ENCODE results near the gene PTBP1.
A peak's percentile ranks its signal among the peaks of the same experiment; 100 is the strongest.

PTBP1 gene

DNA sequence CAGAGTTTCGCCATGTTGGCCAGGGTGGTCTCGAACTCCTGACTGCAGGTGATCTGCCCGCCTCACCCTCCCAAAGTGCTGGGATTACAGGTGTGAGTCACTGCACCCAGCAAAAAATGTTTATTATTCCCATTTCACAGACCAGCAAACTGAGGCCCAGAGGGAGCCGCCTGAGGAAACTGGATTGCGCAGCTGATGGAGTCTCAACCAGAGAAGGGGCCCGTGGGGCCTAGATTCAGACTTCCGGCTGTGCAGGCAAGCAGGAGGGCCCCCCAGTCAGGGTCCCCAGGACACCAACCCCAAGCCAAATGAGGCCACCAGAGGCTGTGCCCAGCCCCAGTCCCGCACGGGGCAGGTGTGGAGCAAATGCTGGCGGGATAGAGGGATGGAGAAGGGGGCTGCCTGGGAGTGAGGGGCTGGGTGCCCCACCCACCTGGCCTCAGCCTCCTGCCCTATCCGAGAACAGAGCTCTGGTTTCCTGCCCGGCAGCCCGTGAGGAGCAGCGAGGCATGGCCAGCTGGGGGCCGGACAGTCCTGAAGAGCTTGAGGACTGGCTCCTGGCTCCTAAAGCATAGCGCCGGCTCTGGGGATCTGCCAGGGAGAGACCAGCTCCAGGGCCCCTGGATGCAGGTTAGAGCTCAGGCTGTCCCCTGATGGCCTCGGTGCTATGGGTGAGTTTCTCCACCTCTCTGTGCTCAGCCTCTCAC is 24.4 kb upstream of the PTBP1 start:
- peak; percentile 49 for DNase-seq

DNA sequence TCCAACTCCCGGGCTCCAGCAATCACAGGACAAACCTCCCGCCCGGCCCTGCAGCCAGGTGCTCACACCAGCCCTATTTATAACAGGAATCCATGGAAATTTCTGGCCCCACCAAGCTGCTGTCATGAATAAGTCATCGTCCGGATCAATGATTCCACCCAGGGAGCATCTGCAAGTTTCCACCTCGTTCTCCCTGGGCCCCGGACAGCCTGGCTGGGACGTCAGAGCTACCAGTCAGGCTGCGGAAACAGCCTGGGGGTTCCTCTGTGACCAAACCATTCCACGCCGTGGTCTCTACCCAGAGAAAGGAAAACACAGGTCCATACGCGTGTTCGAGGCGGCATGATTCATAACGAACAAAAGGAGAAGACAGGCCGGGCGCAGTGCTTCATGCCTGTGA is 20.7 kb upstream of the PTBP1 start:
- DNase-seq, result no peak

DNA sequence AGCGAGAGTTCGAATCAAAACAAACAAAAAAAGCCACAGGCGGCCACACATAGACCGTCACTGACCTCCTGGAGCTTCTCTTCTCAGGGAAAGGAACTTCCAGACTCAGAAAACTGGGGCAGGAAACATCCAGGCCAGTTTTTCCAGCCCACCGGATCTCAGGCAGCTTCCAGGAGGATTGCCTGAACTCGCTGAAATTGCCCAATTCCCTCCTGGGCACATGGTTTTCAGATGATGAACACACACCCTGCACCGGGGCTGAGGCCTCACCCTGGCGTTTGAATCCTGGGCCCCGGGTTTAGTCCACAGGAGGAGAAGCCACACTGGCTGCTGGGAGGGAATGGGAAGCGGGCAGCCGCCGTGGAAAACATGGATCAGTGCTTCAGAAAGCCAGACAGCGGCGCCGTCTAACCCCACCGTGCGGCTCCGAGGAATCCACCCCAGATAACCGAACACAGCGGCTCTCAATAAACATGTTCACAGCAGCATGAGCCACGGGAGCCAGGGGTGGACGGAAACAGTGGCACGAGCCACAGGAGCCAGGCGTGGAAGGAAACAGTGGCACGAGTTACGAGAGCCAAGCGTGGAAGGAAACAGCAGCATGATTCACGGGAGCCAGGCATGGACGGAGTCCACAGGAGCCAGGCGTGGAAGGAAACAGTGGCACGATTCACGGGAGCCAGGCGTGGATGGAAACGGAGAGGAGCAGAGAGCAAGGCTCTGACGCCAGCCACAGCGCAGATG is 18.2 kb upstream of the PTBP1 start:
- DNase-seq, result peak; percentile 34

DNA sequence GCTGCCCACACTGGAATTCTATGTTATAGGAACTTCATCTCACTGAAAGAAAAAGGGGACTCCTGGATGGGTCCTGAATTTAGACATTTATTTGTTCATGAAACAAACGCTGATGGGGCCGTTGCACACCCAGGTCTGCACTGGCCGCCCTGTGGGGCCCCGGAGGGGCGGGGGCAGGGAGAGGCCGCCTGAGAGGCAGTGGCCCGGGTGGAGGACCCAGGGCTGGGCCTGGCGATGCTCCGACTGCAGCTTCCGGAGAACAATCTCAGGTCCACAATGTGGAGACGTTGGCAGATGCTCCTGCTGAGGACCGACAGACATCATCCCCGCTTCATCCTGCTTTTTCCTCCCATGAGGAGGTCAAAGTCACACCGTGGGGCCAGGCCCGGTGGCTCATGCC is 16.3 kb upstream of the PTBP1 start:
- DNase-seq, result no peak

DNA sequence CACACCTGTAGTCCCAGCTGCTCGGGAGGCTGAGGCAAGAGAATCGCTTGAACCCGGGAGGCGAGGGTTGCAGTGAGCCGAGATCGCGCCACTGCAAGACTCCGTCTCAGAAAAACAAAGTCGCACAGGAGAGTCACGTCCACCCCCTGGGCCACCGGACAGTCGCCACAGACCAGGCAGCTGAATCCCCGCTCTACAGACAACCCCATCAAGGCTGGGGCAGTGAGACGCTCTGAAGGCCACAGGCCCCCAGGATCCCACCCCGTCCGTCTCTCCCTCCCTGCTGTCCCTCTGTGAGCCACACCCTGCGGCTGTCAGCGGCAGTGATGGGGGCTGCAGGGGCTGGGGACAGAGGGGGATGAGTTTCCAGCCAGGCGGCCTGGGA is 15.5 kb upstream of the PTBP1 start:
- DNase-seq, result no peak

DNA sequence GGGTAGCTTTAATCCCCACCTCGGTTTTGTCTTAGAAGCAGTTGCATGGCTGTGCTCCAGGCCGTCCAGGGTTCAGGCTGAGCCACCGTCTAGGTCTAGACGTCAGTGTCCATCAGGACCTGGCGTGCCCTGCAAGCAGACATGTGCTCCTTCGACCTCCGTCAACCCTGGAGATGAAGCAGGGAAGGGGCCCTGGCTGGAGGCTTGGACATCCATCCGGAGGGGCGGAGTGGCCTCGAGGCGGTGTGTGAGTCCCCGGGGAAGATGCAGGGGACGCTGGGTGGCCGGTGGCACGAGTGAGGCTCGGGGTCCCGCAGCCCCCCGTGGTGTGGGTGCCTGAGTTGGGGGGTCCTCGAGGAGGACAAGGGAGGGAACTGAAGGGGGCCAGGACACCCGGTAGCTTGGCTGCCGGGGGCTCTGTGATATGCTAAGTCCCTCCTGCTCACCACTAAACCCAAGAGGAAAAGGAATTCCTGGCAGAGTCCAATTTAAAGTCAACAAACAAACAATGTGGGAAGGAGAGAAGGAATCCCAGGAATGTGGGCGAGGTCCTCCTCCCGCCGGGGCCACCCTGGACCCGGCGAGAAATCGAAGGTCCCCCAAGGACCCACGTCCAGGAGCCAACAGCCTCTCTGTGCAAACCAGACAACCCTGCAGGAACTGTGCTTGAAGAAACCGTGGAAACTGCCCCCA is 14.9 kb upstream of the PTBP1 start:
- DNase-seq, result no peak

DNA sequence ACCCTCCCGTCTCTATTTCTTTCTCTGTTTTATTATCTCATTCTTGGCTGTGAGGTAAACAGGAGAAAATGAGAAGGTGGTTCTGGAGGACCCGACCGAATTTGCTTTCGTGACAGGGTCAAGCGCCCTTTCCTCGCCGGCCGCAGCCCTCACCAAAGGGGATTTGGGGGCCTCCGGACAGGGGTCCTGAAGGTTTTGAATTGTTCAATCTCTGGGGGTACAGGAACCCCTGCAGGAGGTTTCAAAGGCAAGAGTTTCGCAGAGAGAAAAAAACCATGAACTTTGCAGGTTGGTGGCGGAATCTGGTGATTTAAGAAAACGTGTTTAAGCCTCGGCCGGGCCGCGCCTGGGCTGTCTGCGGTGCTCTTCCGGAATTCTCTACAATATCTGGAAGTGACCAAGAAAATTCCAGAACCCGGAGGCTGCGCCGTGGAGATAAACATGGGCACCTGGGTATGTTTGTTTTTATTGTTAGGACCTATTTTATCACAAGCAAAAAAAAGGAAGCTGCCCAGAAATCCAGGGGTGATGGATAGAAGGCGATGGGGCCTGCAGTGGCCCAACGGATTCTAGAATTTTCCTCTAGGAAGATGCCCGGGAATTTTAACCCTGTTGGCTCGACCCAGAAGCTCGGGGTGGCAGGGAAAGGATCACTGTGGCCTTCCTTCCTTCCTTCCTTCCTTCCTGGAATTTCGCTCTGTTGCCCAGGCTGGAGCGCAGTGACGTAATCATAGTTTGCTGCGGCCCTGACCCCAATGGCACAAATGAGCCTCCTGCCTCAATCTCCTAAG is 14.2 kb upstream of the PTBP1 start:
- no peak for DNase-seq

DNA sequence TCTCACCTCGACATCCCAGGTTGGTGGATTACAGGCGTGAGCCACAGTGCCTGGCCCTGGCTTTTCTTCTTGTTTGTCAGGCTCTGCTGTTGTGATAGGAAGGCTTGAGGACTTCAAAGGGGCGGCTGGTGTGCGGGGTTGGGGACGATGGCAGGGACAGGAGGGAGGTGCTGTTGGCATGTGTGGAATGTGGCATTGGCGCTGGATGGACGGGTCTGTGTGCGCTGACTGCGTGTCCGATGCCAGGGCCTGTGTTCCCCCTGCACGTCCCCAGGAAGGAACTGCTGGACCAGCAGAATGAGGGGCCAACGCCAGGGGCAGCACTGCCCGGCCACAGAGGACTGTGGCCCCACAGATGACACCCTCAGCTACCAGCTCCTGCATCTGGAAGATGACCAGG is 12.7 kb upstream of the PTBP1 start:
- DNase-seq, result no peak

DNA sequence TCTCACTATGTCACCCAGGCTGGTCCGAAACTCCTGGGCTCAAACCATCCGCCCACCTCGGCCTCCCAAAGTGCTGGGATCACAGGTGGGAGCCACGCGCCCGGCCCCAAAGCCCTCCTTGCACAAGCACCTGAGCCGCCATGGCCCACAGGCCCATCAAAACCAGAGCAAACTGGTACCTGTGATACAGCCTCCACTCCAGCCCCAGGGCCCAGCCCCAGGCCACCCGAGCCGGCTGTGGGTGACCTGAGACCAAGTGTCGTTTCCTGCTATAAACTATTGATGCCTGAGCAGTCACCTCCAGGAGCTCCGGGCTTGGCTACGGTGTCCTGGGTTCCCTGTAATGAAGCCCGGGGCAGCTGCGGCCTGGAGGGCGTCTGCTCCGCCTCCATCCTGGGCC is 9.7 kb upstream of the PTBP1 start:
- no peak for DNase-seq

DNA sequence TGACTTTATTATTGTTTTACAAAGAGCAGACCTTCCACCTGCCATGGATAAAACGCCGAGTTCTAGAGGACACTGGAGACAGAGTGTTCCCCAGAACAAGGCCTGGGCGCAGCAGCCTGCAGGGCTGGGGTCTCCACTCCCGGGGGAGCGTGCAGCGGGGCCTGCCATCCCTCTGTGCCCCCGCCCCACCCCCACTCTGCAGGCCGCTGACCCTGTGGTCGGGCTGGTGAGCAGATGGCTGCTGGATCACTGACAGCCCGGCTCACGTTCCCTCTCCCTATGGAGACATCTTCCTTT is 8.6 kb upstream of the PTBP1 start:
- no peak for DNase-seq

DNA sequence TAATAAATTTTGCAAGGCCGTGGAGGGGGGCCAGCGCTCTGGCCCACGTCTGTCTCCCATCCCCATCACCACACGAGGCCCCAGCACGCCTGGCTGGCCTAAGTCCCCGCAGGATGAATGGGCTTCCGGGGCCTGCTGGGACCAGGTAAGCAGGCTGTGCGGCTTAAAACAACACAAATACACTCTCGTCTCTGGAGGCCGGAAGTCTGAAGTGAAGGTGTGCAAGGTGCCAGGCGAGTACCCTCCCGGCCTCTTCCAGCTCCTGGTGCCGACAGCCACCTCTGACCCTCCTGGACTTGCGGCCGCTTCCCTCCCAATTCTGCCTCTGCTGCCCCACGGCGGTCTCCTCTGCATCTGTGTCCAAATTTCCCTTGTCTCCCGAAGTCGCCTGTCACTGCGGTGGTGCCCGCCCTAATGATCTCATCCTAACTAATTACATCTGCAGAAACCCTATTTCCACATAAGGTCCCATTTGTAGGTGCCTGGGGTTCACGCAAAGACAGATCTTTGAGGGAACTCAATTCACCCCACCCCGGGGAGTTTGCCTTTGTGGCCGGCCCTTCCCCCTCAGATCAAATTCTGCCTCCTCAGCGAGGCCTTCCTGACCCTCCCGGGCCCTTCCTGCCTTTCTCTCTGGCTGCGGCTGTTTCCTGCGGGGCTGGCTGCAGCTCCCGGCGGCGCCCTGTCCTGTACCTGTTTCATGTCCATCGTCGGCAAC is 8.1 kb upstream of the PTBP1 start:
- DNase-seq, result peak; percentile 72

DNA sequence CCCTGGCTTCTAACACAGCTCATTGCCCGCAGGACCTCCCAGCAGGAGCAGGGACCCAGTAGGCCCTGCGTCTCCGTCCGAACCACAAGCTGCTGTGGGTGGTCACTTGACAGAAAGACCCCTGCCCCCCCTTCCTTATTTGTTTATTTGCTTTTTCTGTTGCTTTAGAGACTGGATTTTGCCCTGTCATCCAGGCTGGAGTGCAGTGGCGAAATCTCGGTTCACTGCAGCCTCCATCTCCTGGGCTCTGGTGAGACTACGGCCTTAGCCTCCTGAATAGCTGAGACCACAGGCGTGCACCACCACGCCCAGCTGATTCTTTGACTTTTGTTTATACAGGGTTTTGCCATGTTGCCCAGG is 7.6 kb upstream of the PTBP1 start:
- DNase-seq, result no peak

DNA sequence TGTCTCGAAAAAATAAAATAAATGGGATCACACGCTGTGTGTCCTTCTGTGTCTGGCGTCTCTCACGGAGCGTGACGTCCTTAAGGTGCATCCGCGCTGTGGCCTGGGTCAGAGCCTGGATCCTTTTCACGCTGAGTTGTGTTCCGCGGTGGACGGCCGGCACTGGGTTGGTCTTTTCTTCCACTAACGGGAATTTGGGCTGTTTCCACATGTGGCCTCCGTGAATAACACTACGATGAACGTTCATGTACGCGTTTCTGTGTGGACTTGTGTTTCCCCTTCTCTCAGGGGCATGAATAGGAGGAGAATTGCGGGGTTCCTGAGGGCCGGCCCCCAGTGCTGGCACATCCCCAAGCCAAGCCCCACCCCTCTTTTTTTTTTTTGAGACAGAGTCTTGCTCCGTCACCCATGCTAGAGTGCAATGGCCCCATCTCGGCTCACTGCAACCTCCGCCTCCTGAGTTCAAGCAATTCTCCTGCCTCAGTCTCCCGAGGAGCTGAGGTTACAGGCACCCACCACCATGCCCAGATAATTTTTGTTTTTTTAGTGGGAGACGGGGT is 6.2 kb upstream of the PTBP1 start:
- no peak for DNase-seq

DNA sequence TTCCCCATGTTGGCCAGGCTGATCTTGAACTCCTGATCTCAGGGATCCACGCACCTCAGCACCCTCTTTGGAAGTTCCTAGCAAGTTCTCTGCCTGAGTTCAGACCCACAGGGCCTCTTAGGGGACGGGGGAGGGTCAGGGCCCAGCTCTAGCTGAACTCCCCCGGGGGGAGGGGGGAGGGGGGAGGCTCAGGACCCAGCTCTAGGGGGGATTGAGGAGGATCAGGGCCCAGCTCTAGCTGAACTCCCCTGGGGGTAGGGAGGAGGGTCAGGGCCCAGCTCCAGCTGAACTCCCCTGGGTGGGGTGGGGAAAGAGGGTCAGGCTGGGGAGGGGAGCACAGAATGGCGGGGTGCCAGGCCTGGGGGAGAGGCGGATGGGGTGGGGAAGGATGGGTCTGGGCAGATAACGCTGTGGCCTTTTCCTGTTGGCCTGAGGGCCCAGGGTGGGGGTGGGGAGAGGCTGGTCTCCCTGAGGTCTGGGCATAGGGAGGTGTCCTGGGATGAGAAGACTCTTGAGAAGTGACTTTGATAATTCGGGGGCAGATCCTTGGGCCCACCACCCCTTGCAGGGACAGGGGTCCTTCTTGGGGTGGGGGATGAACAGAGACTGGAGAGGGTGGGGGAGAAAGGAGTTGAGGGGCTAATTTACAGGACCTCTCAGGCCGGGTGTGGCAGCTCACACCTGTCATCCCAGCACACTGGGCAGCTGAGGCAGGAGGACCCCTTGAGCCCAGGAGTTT is 5.5 kb upstream of the PTBP1 start:
- DNase-seq, result no peak

DNA sequence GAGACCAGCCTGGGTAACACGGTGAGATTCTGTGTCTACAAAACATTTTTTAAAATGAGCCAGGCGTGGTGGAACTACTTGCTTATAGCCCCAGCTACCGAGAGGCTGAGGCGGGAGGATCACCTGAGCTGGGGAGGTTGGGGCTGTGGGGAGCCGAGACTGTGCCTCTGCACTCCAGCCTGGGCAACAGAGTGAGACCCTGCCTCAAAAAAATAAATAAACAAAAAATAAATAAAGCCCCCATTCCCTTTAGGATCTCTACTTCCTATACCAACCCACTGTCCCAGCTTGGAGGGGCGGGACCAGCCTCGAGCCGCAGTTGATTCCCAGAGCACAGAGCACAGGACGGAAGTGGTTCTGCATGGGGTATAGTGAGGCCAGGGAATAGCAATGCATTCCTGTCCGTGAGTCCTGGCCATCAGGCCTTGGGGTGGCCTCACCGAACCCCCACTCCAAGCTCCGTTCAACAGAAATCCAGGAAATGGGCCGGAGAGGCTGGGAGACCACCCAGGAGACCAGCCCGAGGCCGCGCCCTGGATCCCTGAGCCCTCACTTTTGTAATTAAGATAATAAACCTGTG is 4.9 kb upstream of the PTBP1 start:
- no peak for DNase-seq

DNA sequence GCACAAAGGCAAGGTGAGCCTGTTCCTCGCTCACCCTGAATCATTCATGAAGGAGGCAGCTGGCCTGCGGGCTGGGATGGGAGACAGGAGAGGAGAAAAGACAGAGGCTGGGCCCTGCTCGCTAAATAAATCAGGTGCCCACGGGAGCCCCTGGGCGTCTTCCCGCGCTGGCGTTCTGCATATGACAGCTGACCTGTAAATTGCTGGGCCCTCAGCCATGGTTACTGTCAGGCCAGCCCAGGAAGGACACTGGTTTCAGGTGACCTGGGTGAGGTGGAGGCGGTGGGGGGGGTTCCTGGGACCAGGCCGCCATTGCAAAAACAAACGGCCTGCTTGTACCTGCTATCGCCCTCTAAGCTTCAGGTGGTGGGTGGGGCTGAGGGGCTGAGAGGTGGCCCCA is 3.4 kb upstream of the PTBP1 start:
- no peak for DNase-seq

DNA sequence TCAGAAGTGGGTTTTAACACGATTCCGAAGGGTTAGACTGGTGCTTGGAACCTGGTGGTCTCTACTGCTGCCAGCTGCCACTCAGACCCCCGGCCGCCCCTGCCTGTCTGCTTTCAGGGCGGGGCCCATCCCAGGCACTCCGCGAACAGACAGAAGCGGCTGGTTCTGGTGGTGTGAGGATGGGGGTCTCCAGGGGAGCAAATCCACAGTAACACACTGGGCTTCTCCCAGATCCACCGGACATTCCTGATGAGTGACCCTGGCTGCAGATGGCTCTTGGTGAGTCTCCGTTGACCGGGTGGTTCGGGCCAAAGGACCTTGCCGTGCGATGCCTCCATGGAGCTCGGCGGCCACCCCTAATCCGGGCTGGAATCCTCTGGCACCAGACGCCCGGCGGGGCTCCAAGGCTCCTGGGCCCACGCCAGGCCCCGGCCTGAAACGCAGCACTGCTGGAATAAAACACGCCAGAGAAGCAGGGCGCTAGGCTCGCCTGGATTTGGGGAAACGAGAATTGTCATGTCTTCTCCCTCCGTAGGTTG is 2.1 kb upstream of the PTBP1 start:
- no peak for DNase-seq

DNA sequence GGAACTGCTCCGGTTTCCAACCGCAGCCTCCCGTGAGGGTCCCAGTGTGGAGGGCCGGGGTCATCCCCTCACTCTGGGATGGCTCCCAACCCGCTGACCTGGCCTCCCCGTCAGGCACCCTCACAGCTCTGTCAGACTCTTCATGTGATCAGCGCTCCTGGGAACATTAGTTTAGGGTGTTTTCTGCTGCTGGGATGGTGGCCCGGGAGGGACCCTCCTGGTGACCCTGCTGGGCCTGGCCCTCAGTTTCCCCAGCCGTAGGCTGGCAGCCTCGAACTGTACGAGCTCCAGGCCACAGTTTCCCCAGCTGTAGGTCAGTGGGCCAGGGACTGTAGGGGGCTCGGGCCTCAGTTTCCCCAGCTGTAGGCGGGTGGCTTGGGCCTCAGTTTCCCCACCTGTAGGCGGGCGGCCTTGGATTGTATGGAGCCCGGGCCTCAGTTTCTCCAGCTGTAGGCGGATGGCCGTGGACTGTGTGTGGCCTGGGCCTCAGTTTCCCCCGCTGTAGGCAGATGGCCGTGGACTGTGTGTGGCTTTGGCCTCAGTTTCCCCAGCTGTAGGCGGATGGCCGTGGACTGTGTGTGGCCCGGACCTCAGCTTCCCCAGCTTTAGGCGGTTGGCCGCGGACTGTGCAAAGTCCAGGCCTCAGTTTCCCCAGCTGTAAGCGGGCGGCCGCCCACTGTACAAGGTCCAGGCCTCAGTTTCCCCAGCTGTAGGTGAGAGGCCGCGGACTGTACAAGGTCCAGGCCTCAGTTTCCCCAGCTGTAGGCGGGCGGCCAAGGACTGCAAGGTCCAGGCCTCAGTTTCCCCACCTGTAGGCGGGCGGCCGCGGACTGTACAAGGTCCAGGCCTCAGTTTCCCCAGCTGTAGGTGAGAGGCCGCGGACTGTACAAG is 1.3 kb upstream of the PTBP1 start:
- DNase-seq, result no peak

DNA sequence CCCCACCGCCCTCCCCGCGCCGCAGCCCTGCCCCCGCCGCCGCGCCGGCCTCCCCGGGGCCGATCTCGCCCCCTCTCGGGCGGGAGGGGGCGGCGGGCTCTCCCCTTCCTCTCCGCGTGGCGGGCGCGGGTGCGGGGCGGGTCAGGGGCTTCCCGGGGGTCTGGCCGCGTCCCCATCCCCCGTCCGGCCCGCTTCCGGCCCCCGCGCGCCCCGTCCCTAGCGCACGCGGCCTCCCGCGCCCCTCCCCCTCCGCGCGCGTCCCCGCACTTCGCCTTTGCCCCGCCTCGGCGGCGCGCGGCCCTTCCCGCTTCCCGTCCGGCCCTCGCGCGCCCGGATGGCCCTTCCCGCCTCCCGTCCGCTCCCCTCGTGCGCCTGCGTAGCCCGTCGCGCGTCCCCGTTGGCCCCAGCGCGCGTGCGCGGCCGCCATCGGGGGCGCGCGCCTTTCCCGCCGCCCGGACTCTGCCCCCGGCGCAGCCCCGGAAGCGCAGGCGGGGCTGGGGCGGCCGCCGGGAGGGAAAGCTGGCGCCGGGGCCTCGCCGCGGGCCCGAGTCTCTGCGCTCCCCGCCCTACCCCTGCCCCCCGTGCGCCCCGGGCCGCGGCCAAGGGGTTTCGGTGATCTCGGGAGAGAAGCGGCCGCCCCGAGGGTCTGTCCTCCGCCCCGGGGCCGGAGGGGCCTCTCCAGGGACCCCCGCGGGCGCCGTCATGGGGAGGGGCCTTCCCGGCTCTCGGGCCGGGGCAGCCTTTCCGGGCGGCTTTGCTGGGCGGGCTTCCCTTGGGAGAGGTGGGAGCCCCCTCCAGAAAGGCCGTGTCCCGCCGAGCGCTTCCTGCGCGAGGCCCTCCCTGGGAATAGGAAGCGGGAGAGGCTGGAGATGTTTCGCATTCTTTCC is 519 bp downstream of the PTBP1 start:
- DNase-seq, result peak; percentile 95
